HCT116 (cell line): ENCODE data around the gene SORBS1. TPM values are rescaled to one million over a fixed set of nuclear protein-coding genes. Genes with fewer than 3 reads are reported as not detected.

Experiments used
- ATAC-seq: fragments of 200-7000 bp; cut with Tn5 transposase; 2 replicates; pipeline ENCODE4 v1.9.1; 2020; ENCODE audit warnings: mild to moderate bottlenecking, moderate library complexity
- BruUV-seq: library from RNA; stranded (reverse); fragments of 400-500 nt; replicated peaks from 2 replicates; lab custom pipeline; 2021; lab: Mats Ljungman, UMichigan
- CTCF ChIA-PET: fragments of 300-600 bp; sonication (Branson Sonifier 250); formaldehyde crosslinking; loops from one replicate; lab custom pipeline; 2021; ENCODE audit warnings: antibody characterized with exemption; lab: Charles Lee
- POLR2A ChIA-PET: fragments of 300-600, 350-600 bp; sonication (Branson Sonifier 250); formaldehyde crosslinking; loops from one replicate; lab custom pipeline; 2021; ENCODE audit warnings: antibody characterized with exemption; lab: Charles Lee
- RAD21 ChIA-PET, 2 experiments: fragments of 300-600 bp; sonication (Branson Sonifier 250); formaldehyde crosslinking; loops; one replicate each; lab custom pipeline; 2023; ENCODE audit warnings: low total read pairs in 2 of 2; ENCODE audit not compliant: uncharacterized antibody in 2 of 2, unreplicated experiment in 2 of 2, low non-redundant PET in 1 of 2; lab: Charles Lee
- DNase-seq: peaks from one replicate; pipeline ENCODE4 v3.0.0-alpha.2; 2010; ENCODE audit warnings: low read depth, low spot score
- H2AFZ ChIP-seq: fragments of 200-600 bp; shearing (Covaris generic), sonication (generic); 2 replicates; pipeline ENCODE4 v1.6.1; 2017; ENCODE audit warnings: low read depth, mixed run types, mixed read lengths, antibody characterized with exemption, low read length; ENCODE audit not compliant: poor library complexity, severe bottlenecking
- H3K27ac ChIP-seq: 2 replicates; pipeline ENCODE4 v1.5.1; 2012; ENCODE audit warnings: low read depth, low read length
- H3K27me3 ChIP-seq: fragments of 200-600 bp; sonication (generic); 2 replicates; pipeline ENCODE4 v1.6.1; 2016; ENCODE audit warnings: mixed run types, low read length, mixed read lengths; ENCODE audit not compliant: insufficient read depth
- H3K36me3 ChIP-seq, 2 experiments: fragments of 200-500 bp in 1 of 2; fragments of 200-600 bp in 1 of 2; sonication (Bioruptor generic) in 1 of 2; sonication (generic) in 1 of 2; 2 replicates each; pipeline versions ENCODE4 v1.5.1 to v1.6.1; 2014 to 2016; ENCODE audit warnings: low read length in 2 of 2, inconsistent platforms in 1 of 2, mixed read lengths in 1 of 2, mixed run types in 1 of 2; ENCODE audit not compliant: insufficient read depth in 2 of 2, control insufficient read depth in 1 of 2
- H3K4me1 ChIP-seq, 2 experiments: fragments of 200-600 bp in 1 of 2; sonication (generic) in 1 of 2; 2 replicates each; pipeline versions ENCODE4 v1.5.1 to v1.6.1; 2012 to 2017; ENCODE audit warnings: low read length in 2 of 2, inconsistent platforms in 1 of 2, mild to moderate bottlenecking in 1 of 2, mixed read lengths in 1 of 2, mixed run types in 1 of 2, moderate library complexity in 1 of 2; ENCODE audit not compliant: insufficient read depth in 2 of 2, control insufficient read depth in 1 of 2
- H3K4me2 ChIP-seq: fragments of 200-600 bp; sonication (generic); 2 replicates; pipeline ENCODE4 v1.6.1; 2017; ENCODE audit warnings: mixed run types, low read length, mixed read lengths
- H3K4me3 ChIP-seq, 2 experiments: fragments of 200-600 bp in 1 of 2; sonication (generic) in 1 of 2; replicated peaks in 1 of 2; 2 replicates each; pipeline ENCODE4 v1.5.1; 2011 to 2016; ENCODE audit warnings: low read length in 2 of 2, control low read depth in 1 of 2, low read depth in 1 of 2, mild to moderate bottlenecking in 1 of 2, mixed read lengths in 1 of 2, mixed run types in 1 of 2
- H3K79me2 ChIP-seq: fragments of 200-600 bp; sonication (generic); 2 replicates; pipeline ENCODE4 v1.6.1; 2017; ENCODE audit warnings: mild to moderate bottlenecking, mixed run types, low read length, moderate library complexity, mixed read lengths; ENCODE audit not compliant: insufficient read depth
- H3K9ac ChIP-seq: fragments of 200-600 bp; sonication (generic); 2 replicates; pipeline ENCODE4 v1.6.1; 2016; ENCODE audit warnings: low read length, mixed read lengths
- H3K9me2 ChIP-seq: fragments of 200-600 bp; sonication (generic), shearing (Covaris generic); 2 replicates; pipeline ENCODE4 v1.6.1; 2017; ENCODE audit warnings: mixed run types, mild to moderate bottlenecking, moderate library complexity; ENCODE audit not compliant: insufficient read depth
- H3K9me3 ChIP-seq, 2 experiments: fragments of 200-500 bp in 1 of 2; fragments of 200-600 bp in 1 of 2; sonication (Bioruptor generic) in 1 of 2; sonication (generic) in 1 of 2; 2 replicates each; pipeline ENCODE4 v1.6.1; 2014 to 2017; ENCODE audit warnings: low read length in 2 of 2, mixed read lengths in 2 of 2, inconsistent platforms in 1 of 2, low read depth in 1 of 2, mild to moderate bottlenecking in 1 of 2, mixed run types in 1 of 2, moderate library complexity in 1 of 2; ENCODE audit not compliant: control insufficient read depth in 1 of 2, insufficient read depth in 1 of 2
- H4K20me1 ChIP-seq: fragments of 200-600 bp; sonication (generic), shearing (Covaris generic); 2 replicates; pipeline ENCODE4 v1.6.1; 2017; ENCODE audit warnings: mixed run types, mild to moderate bottlenecking, moderate library complexity; ENCODE audit not compliant: insufficient read depth
- CBX3 ChIP-seq: IDR thresholded peaks from 2 replicates; pipeline ENCODE4 v1.6.1; 2012; ENCODE audit warnings: low read depth
- CEBPB ChIP-seq: IDR thresholded peaks from 2 replicates; pipeline ENCODE4 v1.6.1; 2012; ENCODE audit warnings: low read depth
- EGR1 ChIP-seq: IDR thresholded peaks from 2 replicates; pipeline ENCODE4 v1.6.1; 2012; ENCODE audit warnings: low read depth
- ELF1 ChIP-seq: IDR thresholded peaks from 2 replicates; pipeline ENCODE4 v1.6.1; 2012; ENCODE audit warnings: low read depth, borderline replicate concordance
- EZH2 ChIP-seq: fragments of 200-600 bp; sonication (generic); IDR thresholded peaks from 2 replicates; pipeline ENCODE4 v1.6.1; 2017; ENCODE audit warnings: antibody characterized with exemption, mixed run types
- EZH2phosphoT487 ChIP-seq: fragments of 200-600 bp; IDR thresholded peaks from 2 replicates; pipeline ENCODE4 v1.6.1; 2018; ENCODE audit warnings: antibody characterized with exemption, borderline replicate concordance
- FOSL1 ChIP-seq: IDR thresholded peaks from 2 replicates; pipeline ENCODE4 v1.6.1; 2012; ENCODE audit warnings: low read depth
- JUND ChIP-seq: IDR thresholded peaks from 2 replicates; pipeline ENCODE4 v1.6.1; 2012
- POLR2A ChIP-seq: IDR thresholded peaks from 2 replicates; pipeline ENCODE4 v1.7.0; 2011; ENCODE audit warnings: borderline replicate concordance; ENCODE audit not compliant: insufficient read depth, insufficient read length; ENCODE audit errors: extremely low read depth
- POLR2AphosphoS5 ChIP-seq: IDR thresholded peaks from 2 replicates; pipeline ENCODE4 v1.6.1; 2011; ENCODE audit warnings: mild to moderate bottlenecking, low read depth, low read length, moderate library complexity
- RAD21 ChIP-seq: IDR thresholded peaks from 2 replicates; pipeline ENCODE4 v1.6.1; 2012; ENCODE audit warnings: low read depth, mild to moderate bottlenecking
- SIN3A ChIP-seq: IDR thresholded peaks from 2 replicates; pipeline ENCODE4 v1.6.1; 2012; ENCODE audit warnings: low read depth
- SP1 ChIP-seq: IDR thresholded peaks from 2 replicates; pipeline ENCODE4 v1.6.1; 2012; ENCODE audit warnings: low read depth
- SRF ChIP-seq: IDR thresholded peaks from 2 replicates; pipeline ENCODE4 v1.6.1; 2012; ENCODE audit warnings: low read depth
- TCF7L2 ChIP-seq: IDR thresholded peaks from 2 replicates; pipeline ENCODE4 v1.7.0; 2011; ENCODE audit warnings: borderline replicate concordance, inconsistent platforms; ENCODE audit not compliant: insufficient read depth, insufficient read length; ENCODE audit errors: extremely low read depth
- ZFX ChIP-seq: fragments of 450-650 bp; IDR thresholded peaks from 2 replicates; pipeline ENCODE4 v1.6.1; 2017
- intact Hi-C: fragments of 100-400 bp; cut with micrococcal nuclease; formaldehyde crosslinking; loops from 2 replicates; pipeline ENCODE4 v1.10.0; 2022
- total RNA-seq: library from RNA; stranded (reverse); gene quantifications from one replicate; pipeline ENCODE4 v1.2.1, GENCODE V29; 2021; ENCODE audit not compliant: unreplicated experiment
- TF ChIP-seq, protein P1 (sequence below), 3 experiments: fragments of 200-600 bp in 1 of 3; sonication (generic) in 1 of 3; IDR thresholded peaks in 2 of 3; conservative IDR thresholded peaks in 1 of 3; 2 replicates each; pipeline ENCODE4 v1.5.1; 2012 to 2017; ENCODE audit warnings: low read depth in 2 of 3, low read length in 2 of 3, antibody characterized with exemption in 1 of 3, borderline replicate concordance in 1 of 3, control low read depth in 1 of 3, mild to moderate bottlenecking in 1 of 3, mixed read lengths in 1 of 3, mixed run types in 1 of 3, moderate library complexity in 1 of 3; ENCODE audit not compliant: insufficient read depth in 1 of 3
- TF ChIP-seq, protein P2 (sequence below): IDR thresholded peaks from 2 replicates; pipeline ENCODE4 v1.6.1; 2011; ENCODE audit warnings: mild to moderate bottlenecking, low read length, moderate library complexity; ENCODE audit not compliant: insufficient replicate concordance; ENCODE audit errors: extremely low read depth
- TF ChIP-seq, protein P3 (sequence below): IDR thresholded peaks from 2 replicates; pipeline ENCODE4 v1.6.1; 2012; ENCODE audit warnings: low read depth
- TF ChIP-seq, protein P4 (sequence below): IDR thresholded peaks from 2 replicates; pipeline ENCODE4 v1.6.1; 2012

SORBS1 gene
- total RNA-seq, 1 experiment from 2014 or later: 3.4 TPM

DNA sequence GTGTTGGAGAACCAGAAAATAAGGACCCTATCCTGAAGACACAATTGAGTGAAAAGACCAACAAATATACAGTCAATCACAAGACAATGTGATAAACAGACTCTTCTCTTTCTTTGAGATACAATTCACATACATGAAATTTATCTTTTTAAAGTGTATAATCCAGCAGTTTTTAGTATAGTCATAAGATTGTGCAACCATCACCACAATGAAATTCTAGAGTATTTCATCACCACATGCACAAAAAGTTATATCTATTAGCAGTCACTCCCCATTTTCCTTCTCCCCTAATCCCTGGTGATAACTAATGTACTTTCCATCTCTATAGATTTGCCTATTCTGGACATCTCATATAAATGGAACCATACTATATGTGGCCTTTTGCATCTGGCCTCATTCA, 8.2 kb upstream of the SORBS1 start:
- Histone ChIP-seq H3K27ac (no peak overlapping the region), H3K36me3 (no peaks in the 10 kb centered on the region), H3K9ac (no peak overlapping the region), H3K4me1 (no peaks in the 10 kb centered on the region), H3K9me3 (no peaks in the 10 kb centered on the region), H3K9me2 (no peaks in the 10 kb centered on the region), H4K20me1 (no peaks in the 10 kb centered on the region), H3K4me3 (no peak overlapping the region), H2AFZ (no peak overlapping the region), H3K79me2 (no peaks in the 10 kb centered on the region), H3K4me2 (no peak overlapping the region), H3K27me3 (peaks cover 12% of the 10 kb centered on the region; the same call in 1 of the 2 replicates)
- no TSS peak for BruUV-seq
- ChIA-PET POLR2A (no interaction called here), RAD21 (no interaction called here), CTCF (no interaction called here)
- TF ChIP-seq POLR2A: no peak
- TF ChIP-seq, protein P1, sequence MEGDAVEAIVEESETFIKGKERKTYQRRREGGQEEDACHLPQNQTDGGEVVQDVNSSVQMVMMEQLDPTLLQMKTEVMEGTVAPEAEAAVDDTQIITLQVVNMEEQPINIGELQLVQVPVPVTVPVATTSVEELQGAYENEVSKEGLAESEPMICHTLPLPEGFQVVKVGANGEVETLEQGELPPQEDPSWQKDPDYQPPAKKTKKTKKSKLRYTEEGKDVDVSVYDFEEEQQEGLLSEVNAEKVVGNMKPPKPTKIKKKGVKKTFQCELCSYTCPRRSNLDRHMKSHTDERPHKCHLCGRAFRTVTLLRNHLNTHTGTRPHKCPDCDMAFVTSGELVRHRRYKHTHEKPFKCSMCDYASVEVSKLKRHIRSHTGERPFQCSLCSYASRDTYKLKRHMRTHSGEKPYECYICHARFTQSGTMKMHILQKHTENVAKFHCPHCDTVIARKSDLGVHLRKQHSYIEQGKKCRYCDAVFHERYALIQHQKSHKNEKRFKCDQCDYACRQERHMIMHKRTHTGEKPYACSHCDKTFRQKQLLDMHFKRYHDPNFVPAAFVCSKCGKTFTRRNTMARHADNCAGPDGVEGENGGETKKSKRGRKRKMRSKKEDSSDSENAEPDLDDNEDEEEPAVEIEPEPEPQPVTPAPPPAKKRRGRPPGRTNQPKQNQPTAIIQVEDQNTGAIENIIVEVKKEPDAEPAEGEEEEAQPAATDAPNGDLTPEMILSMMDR (IDR thresholded peaks at IDR 0.05 in 2 of 3, conservative IDR thresholded peaks at IDR 0.05 in 1 of 3; ENCODE audit: borderline replicate concordance in 1 of 3, insufficient read depth in 1 of 3, low read depth in 2 of 3, low read length in 2 of 3): no peak
- TF ChIP-seq SP1: no peak
- TF ChIP-seq EGR1: no peak
- TF ChIP-seq, protein P2, sequence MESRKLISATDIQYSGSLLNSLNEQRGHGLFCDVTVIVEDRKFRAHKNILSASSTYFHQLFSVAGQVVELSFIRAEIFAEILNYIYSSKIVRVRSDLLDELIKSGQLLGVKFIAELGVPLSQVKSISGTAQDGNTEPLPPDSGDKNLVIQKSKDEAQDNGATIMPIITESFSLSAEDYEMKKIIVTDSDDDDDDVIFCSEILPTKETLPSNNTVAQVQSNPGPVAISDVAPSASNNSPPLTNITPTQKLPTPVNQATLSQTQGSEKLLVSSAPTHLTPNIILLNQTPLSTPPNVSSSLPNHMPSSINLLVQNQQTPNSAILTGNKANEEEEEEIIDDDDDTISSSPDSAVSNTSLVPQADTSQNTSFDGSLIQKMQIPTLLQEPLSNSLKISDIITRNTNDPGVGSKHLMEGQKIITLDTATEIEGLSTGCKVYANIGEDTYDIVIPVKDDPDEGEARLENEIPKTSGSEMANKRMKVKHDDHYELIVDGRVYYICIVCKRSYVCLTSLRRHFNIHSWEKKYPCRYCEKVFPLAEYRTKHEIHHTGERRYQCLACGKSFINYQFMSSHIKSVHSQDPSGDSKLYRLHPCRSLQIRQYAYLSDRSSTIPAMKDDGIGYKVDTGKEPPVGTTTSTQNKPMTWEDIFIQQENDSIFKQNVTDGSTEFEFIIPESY: no peak
- TF ChIP-seq JUND: no peak
- no peak for TF ChIP-seq CEBPB
- no peak for TF ChIP-seq EZH2
- no peak for TF ChIP-seq POLR2AphosphoS5
- TF ChIP-seq SRF: no peak
- TF ChIP-seq FOSL1: no peak
- TF ChIP-seq, protein P3, sequence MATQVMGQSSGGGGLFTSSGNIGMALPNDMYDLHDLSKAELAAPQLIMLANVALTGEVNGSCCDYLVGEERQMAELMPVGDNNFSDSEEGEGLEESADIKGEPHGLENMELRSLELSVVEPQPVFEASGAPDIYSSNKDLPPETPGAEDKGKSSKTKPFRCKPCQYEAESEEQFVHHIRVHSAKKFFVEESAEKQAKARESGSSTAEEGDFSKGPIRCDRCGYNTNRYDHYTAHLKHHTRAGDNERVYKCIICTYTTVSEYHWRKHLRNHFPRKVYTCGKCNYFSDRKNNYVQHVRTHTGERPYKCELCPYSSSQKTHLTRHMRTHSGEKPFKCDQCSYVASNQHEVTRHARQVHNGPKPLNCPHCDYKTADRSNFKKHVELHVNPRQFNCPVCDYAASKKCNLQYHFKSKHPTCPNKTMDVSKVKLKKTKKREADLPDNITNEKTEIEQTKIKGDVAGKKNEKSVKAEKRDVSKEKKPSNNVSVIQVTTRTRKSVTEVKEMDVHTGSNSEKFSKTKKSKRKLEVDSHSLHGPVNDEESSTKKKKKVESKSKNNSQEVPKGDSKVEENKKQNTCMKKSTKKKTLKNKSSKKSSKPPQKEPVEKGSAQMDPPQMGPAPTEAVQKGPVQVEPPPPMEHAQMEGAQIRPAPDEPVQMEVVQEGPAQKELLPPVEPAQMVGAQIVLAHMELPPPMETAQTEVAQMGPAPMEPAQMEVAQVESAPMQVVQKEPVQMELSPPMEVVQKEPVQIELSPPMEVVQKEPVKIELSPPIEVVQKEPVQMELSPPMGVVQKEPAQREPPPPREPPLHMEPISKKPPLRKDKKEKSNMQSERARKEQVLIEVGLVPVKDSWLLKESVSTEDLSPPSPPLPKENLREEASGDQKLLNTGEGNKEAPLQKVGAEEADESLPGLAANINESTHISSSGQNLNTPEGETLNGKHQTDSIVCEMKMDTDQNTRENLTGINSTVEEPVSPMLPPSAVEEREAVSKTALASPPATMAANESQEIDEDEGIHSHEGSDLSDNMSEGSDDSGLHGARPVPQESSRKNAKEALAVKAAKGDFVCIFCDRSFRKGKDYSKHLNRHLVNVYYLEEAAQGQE: no peak
- TF ChIP-seq EZH2phosphoT487: no peak
- TF ChIP-seq TCF7L2: no peak
- no peak for TF ChIP-seq RAD21
- no peak for TF ChIP-seq ZFX
- no peak for TF ChIP-seq ELF1
- no peak for TF ChIP-seq SIN3A
- TF ChIP-seq CBX3: no peak
- TF ChIP-seq, protein P4, sequence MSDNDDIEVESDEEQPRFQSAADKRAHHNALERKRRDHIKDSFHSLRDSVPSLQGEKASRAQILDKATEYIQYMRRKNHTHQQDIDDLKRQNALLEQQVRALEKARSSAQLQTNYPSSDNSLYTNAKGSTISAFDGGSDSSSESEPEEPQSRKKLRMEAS: no peak
- intact Hi-C loops: no loop called here
- ATAC-seq (no peak), DNase-seq (no peak)
